HG03565 (cell line): ENCODE results near the gene ZNF485.

Source experiments
- ATAC-seq: cut with Tn5 transposase; IDR thresholded peaks from one replicate; pipeline ENCODE4 v1.9.1; 2021; ENCODE audit warnings: mild to moderate bottlenecking, moderate library complexity; ENCODE audit not compliant: unreplicated experiment

The ZNF485 gene

DNA sequence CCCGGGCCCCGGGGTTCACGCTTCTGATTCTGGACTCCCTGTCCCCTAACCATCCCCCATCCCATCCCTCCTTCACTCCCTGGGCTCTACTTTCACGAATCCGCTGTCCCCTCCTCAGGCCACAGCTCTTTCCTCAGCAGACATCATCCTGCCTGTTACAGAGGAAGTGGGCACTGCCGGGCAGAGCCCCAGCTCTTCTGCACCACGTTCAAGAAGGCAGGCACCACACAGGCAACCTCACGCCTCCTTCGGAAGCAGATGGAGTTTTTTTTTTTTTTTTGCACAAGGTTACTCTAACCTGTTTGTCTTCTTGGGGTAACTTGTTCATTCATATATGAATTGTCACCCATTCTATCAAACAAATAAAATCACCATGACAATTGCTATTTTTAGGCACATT is 60.3 kb downstream of the ZNF485 start:
- ATAC-seq: no peak

DNA sequence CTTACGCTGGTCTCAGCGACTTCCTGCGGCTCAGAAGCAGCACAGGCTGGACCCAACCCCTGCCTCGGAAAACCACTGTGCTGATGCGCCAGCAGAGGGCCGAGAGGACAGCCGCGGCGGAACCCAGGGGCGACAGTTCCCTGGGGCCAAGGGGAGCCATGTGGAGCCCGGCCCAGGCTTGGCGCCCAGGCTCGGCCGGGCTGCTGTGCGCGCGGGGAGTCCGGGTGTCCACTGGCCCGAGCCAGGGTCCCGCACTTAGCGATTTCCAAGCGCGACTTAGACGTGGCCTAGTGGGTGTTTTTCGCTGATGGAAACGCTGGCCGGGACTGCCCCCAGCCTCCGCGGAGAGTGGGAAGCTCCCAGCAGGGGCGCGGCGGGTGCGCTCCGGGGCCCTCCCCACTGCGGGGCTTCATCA is 61.1 kb downstream of the ZNF485 start:
- ATAC-seq: no peak
